HG03045 (cell line): Measurements from ENCODE around the gene OR2AG2.
"Not testable (repeated sequence)": the region's sequence is repeated elsewhere in the genome, so short reads cannot be mapped to it uniquely, and the experiment has no call there.

Source experiments
- ATAC-seq: cut with Tn5 transposase; IDR thresholded peaks from one replicate; pipeline ENCODE4 v1.9.1; 2021; ENCODE audit warnings: mild to moderate bottlenecking, moderate library complexity; ENCODE audit not compliant: unreplicated experiment

OR2AG2 gene

GRCh38 chr11:6771926-6772893, at the start of gene OR2AG2:
Gene OR2AG2 (minus strand): TSS chr11:6771976. CDS start chr11:6768957, 3,019 bp downstream.
- peak; percentile 83 for ATAC-seq

- no peak for ATAC-seq
Observed at GRCh38 chr11:6818967-6819366, 47.2 kb upstream of the OR2AG2 start.

GRCh38 chr11:6817694-6818093, 45.9 kb upstream of the OR2AG2 start:
- no peak for ATAC-seq

- ATAC-seq, result no peak
Observed at GRCh38 chr11:6813656-6814055, 41.9 kb upstream of the OR2AG2 start.

- ATAC-seq, result peak; percentile 70
Observed at GRCh38 chr11:6812390-6813005, 40.7 kb upstream of the OR2AG2 start.

- not testable (repeated sequence) for ATAC-seq
Observed at GRCh38 chr11:6801075-6801474, 29.3 kb upstream of the OR2AG2 start.

GRCh38 chr11:6799402-6799801, 27.6 kb upstream of the OR2AG2 start, which contains the start of gene OR6A2:
Gene OR6A2 (minus strand): TSS chr11:6799689. CDS start chr11:6795708, 3,981 bp downstream.
- no peak for ATAC-seq

- no peak for ATAC-seq
Observed at GRCh38 chr11:6794639-6795038, 22.9 kb upstream of the OR2AG2 start.

GRCh38 chr11:6790546-6790945, 18.8 kb upstream of the OR2AG2 start:
- ATAC-seq, result no peak

GRCh38 chr11:6782720-6783119, 10.9 kb upstream of the OR2AG2 start, which contains the start of gene OR2AG1:
Gene OR2AG1 (plus strand): TSS chr11:6783020. CDS start chr11:6785038, 2,018 bp downstream.
- no peak for ATAC-seq

GRCh38 chr11:6780829-6781228, 9.1 kb upstream of the OR2AG2 start:
- no peak for ATAC-seq

- no peak for ATAC-seq
Observed at GRCh38 chr11:6778518-6778917, 6.7 kb upstream of the OR2AG2 start.

- ATAC-seq, result no peak
Observed at GRCh38 chr11:6757373-6757967, 14.3 kb downstream of the OR2AG2 start.

GRCh38 chr11:6755953-6756347, 15.8 kb downstream of the OR2AG2 start:
- ATAC-seq, result no peak

- ATAC-seq, result no peak
Observed at GRCh38 chr11:6755303-6755952, 16.3 kb downstream of the OR2AG2 start.

GRCh38 chr11:6747097-6747668, 24.6 kb downstream of the OR2AG2 start:
- no peak for ATAC-seq

GRCh38 chr11:6746626-6747025, 25.1 kb downstream of the OR2AG2 start:
- no peak for ATAC-seq

- ATAC-seq, result peak; percentile 84
Observed at GRCh38 chr11:6746086-6746618, 25.6 kb downstream of the OR2AG2 start.

GRCh38 chr11:6745465-6746015, 26.2 kb downstream of the OR2AG2 start:
- no peak for ATAC-seq

- ATAC-seq, result no peak
Observed at GRCh38 chr11:6745018-6745417, 26.8 kb downstream of the OR2AG2 start.
